C4-2B (cell line): ENCODE data around the gene MMP13.
A peak's percentile ranks its signal among the peaks of the same experiment; 100 is the strongest.

Experiments
- ZFX ChIP-seq: fragments of 450-650 bp; IDR thresholded peaks from 2 replicates; pipeline ENCODE4 v1.6.1; 2017
- TF ChIP-seq, protein P1 (sequence below): fragments of 450-650 bp; conservative IDR thresholded peaks from 2 replicates; pipeline ENCODE4 v1.5.1; 2017; ENCODE audit warnings: mild to moderate bottlenecking

GRCh38 chr11:102914238-102915043 lies 41.1 kb downstream of the MMP13 start:
- TF ChIP-seq, protein P1, sequence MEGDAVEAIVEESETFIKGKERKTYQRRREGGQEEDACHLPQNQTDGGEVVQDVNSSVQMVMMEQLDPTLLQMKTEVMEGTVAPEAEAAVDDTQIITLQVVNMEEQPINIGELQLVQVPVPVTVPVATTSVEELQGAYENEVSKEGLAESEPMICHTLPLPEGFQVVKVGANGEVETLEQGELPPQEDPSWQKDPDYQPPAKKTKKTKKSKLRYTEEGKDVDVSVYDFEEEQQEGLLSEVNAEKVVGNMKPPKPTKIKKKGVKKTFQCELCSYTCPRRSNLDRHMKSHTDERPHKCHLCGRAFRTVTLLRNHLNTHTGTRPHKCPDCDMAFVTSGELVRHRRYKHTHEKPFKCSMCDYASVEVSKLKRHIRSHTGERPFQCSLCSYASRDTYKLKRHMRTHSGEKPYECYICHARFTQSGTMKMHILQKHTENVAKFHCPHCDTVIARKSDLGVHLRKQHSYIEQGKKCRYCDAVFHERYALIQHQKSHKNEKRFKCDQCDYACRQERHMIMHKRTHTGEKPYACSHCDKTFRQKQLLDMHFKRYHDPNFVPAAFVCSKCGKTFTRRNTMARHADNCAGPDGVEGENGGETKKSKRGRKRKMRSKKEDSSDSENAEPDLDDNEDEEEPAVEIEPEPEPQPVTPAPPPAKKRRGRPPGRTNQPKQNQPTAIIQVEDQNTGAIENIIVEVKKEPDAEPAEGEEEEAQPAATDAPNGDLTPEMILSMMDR, result peak; percentile 80
- no peak for TF ChIP-seq ZFX
